GM19240 (cell line): Measurements from ENCODE around the gene SUPT4H1.

Experiments used
- DNase-seq: peaks from one replicate; pipeline ENCODE4 v3.0.0; 2011; ENCODE audit warnings: low spot score; ENCODE audit not compliant: insufficient read length

The SUPT4H1 gene

GRCh38 chr17:58306131-58306951, 45.7 kb downstream of the SUPT4H1 start:
- no peak for DNase-seq

GRCh38 chr17:58305626-58306025, 46.4 kb downstream of the SUPT4H1 start:
- DNase-seq, result no peak

- no peak for DNase-seq
These were observed 47.1 kb downstream of the SUPT4H1 start for GRCh38 chr17:58304750-58305486.

- peak; percentile 90 for DNase-seq
These were observed 47.8 kb downstream of the SUPT4H1 start for GRCh38 chr17:58303971-58304749.

GRCh38 chr17:58302919-58303585, 48.9 kb downstream of the SUPT4H1 start:
- no peak for DNase-seq

- no peak for DNase-seq
These were observed 49.7 kb downstream of the SUPT4H1 start for GRCh38 chr17:58302171-58302918.

GRCh38 chr17:58301504-58302150, 50.4 kb downstream of the SUPT4H1 start:
- no peak for DNase-seq

GRCh38 chr17:58300336-58300735, 51.7 kb downstream of the SUPT4H1 start:
- no peak for DNase-seq
